Keratinocyte (primary cell): ENCODE results near the gene RASAL2.

Source experiments
- CTCF ChIP-seq, 3 experiments: IDR thresholded peaks in 1 of 3; conservative IDR thresholded peaks in 1 of 3; optimal IDR thresholded peaks in 1 of 3; 2 replicates in 2 of 3; 3 replicates in 1 of 3; pipeline versions ENCODE3 to v1.5.1; 2011; ENCODE audit warnings: low read length in 3 of 3, mild to moderate bottlenecking in 3 of 3, moderate library complexity in 2 of 3, control low read depth in 1 of 3, inconsistent platforms in 1 of 3; ENCODE audit not compliant: insufficient read depth in 2 of 3; ENCODE audit errors: extremely low read depth in 1 of 3
- EZH2 ChIP-seq: IDR thresholded peaks from one replicate; pipeline ENCODE4 v1.6.1; 2012; ENCODE audit warnings: inconsistent platforms, mild to moderate bottlenecking, low read length, moderate library complexity

- TF ChIP-seq EZH2 (no peak), CTCF (optimal IDR thresholded peaks at IDR 0.05 in 1 of 3, IDR thresholded peaks at IDR 0.05 in 1 of 3, conservative IDR thresholded peaks at IDR 0.05 in 1 of 3; ENCODE audit: extremely low read depth in 1 of 3, insufficient read depth in 2 of 3, low read length in 3 of 3) (no peak)
These were observed 324.0 kb downstream of the RASAL2 start for GRCh38 chr1:178417858-178418257.
